HepG2 (cell line): ENCODE results near the gene B3GNT8. TPM values are rescaled to one million over a fixed set of nuclear protein-coding genes. Genes with fewer than 3 reads are reported as not detected.

ENCODE experiments used
- AKAP8 ChIP-seq: sonication (generic); formaldehyde crosslinking; IDR thresholded peaks from 2 replicates; pipeline ENCODE4 v1.5.1; 2020; ENCODE audit warnings: mild to moderate bottlenecking, missing genetic modification reagents
- HMGA1 ChIP-seq: sonication (generic); formaldehyde crosslinking; conservative IDR thresholded peaks from 2 replicates; pipeline ENCODE4 v1.4.0; 2020; ENCODE audit warnings: missing genetic modification reagents
- HNRNPK ChIP-seq: fragments of 200-400 bp; formaldehyde crosslinking; IDR thresholded peaks from 2 replicates; pipeline ENCODE4 v1.6.1; 2018; ENCODE audit warnings: low read length, low read depth, moderate library complexity, mild to moderate bottlenecking; ENCODE audit not compliant: poor library complexity, severe bottlenecking
- IKZF5 ChIP-seq: IDR thresholded peaks from 2 replicates; pipeline ENCODE4 v1.6.1; 2018; ENCODE audit warnings: missing genetic modification reagents, mild to moderate bottlenecking, missing compliant biosample characterization
- MEF2D ChIP-seq: sonication (generic); formaldehyde crosslinking; IDR thresholded peaks from 2 replicates; pipeline ENCODE4 v1.5.1; 2020; ENCODE audit warnings: mild to moderate bottlenecking, missing genetic modification reagents
- MTA3 ChIP-seq: sonication (generic); formaldehyde crosslinking; IDR thresholded peaks from 2 replicates; pipeline ENCODE4 v1.4.0; 2020; ENCODE audit warnings: missing genetic modification reagents
- NFKB2 ChIP-seq: sonication (generic); formaldehyde crosslinking; IDR thresholded peaks from 2 replicates; pipeline ENCODE4 v1.4.0; 2020; ENCODE audit warnings: missing genetic modification reagents, borderline replicate concordance
- SAP130 ChIP-seq: IDR thresholded peaks from 2 replicates; pipeline ENCODE4 v1.6.1; 2016; ENCODE audit warnings: low read depth
- SIX1 ChIP-seq: sonication (generic); formaldehyde crosslinking; IDR thresholded peaks from 2 replicates; pipeline ENCODE4 v1.4.0; 2020; ENCODE audit warnings: missing genetic modification reagents, borderline replicate concordance
- SNAI1 ChIP-seq: sonication (generic); formaldehyde crosslinking; IDR thresholded peaks from 2 replicates; pipeline ENCODE4 v1.5.0; 2020; ENCODE audit warnings: mild to moderate bottlenecking, missing genetic modification reagents, borderline replicate concordance
- STAG1 ChIP-seq: sonication (generic); formaldehyde crosslinking; IDR thresholded peaks from 2 replicates; pipeline ENCODE4 v1.4.0; 2020; ENCODE audit warnings: missing genetic modification reagents
- TMF1 ChIP-seq: sonication (generic); formaldehyde crosslinking; IDR thresholded peaks from 2 replicates; pipeline ENCODE4 v1.8.1; 2022; ENCODE audit warnings: low read depth, missing genetic modification reagents
- ZBTB37 ChIP-seq: sonication (generic); formaldehyde crosslinking; IDR thresholded peaks from 2 replicates; pipeline ENCODE4 v1.4.0; 2020; ENCODE audit warnings: mild to moderate bottlenecking, missing genetic modification reagents
- ZNF256 ChIP-seq: sonication (generic); formaldehyde crosslinking; conservative IDR thresholded peaks from 2 replicates; pipeline ENCODE4 v1.4.0; 2020; ENCODE audit warnings: missing genetic modification reagents
- ZNF280D ChIP-seq: sonication (generic); formaldehyde crosslinking; IDR thresholded peaks from 2 replicates; pipeline ENCODE4 v1.5.1; 2020; ENCODE audit warnings: mild to moderate bottlenecking, missing genetic modification reagents
- ZNF343 ChIP-seq: sonication (generic); formaldehyde crosslinking; IDR thresholded peaks from 2 replicates; pipeline ENCODE4 v1.4.0; 2020; ENCODE audit warnings: mild to moderate bottlenecking, missing genetic modification reagents
- ZNF431 ChIP-seq: sonication (generic); formaldehyde crosslinking; IDR thresholded peaks from 2 replicates; pipeline ENCODE4 v1.9.0; 2022; ENCODE audit warnings: missing genetic modification reagents, low read depth, mild to moderate bottlenecking, borderline replicate concordance
- ZNF543 ChIP-seq: sonication (generic); formaldehyde crosslinking; IDR thresholded peaks from 2 replicates; pipeline ENCODE4 v1.4.0; 2020; ENCODE audit warnings: mild to moderate bottlenecking, missing genetic modification reagents
- ZNF652 ChIP-seq: IDR thresholded peaks from 2 replicates; pipeline ENCODE4 v1.6.1; 2016; ENCODE audit warnings: low read depth, borderline replicate concordance
- ZNF83 ChIP-seq: sonication (generic); formaldehyde crosslinking; IDR thresholded peaks from 2 replicates; pipeline ENCODE4 v1.4.0; 2020; ENCODE audit warnings: missing genetic modification reagents, mild to moderate bottlenecking, borderline replicate concordance
- ZNF878 ChIP-seq: sonication (generic); formaldehyde crosslinking; IDR thresholded peaks from 2 replicates; pipeline ENCODE4 v1.8.1; 2023; ENCODE audit warnings: mild to moderate bottlenecking, missing genetic modification reagents, moderate library complexity
- polyA plus RNA-seq, 8 experiments: library from polyadenylated mRNA; depleted of rRNA in 3 of 8; stranded (reverse) in 7 of 8; unstranded in 1 of 8; fragments of >200 nt; fragmentation: Illumina TruSeq in 4 of 8; extraction: Trizol in 4 of 8; gene quantifications; 2 replicates each; pipeline versions ENCODE4 v1.2.1 to v1.2.3, GENCODE V29; 2011 to 2016; ENCODE audit warnings: low read depth in 4 of 8, missing spikeins in 1 of 8, mixed read lengths in 1 of 8; ENCODE audit not compliant: insufficient read depth in 1 of 8
- total RNA-seq, 5 experiments: library from RNA; depleted of rRNA; stranded (reverse); fragments of >200 nt; fragmentation: Illumina TruSeq; extraction: Trizol; gene quantifications; 2 replicates each; pipeline ENCODE4 v1.2.3, GENCODE V29; 2016; ENCODE audit warnings: low read depth in 1 of 5

The B3GNT8 gene
- total and polyA plus RNA-seq, 2 of the 13 experiments (the other 11 are each of a cell fraction or from before 2014, with no cell fraction given): 0.26 to 1.9 TPM

GRCh38 chr19:41426952-41427646 is at the start of gene B3GNT8 (continued):
- no peak for TF ChIP-seq ZBTB37 (CRISPR knock-in tag)
- TF ChIP-seq MTA3 (CRISPR knock-in tag): no peak
- no peak for TF ChIP-seq ZNF543
- no peak for TF ChIP-seq AKAP8 (CRISPR knock-in tag)
- no peak for TF ChIP-seq HMGA1
- TF ChIP-seq SIX1 (CRISPR knock-in tag): no peak
- TF ChIP-seq MEF2D (CRISPR knock-in tag): no peak; the same call in 1 of the 2 replicates
- TF ChIP-seq ZNF652: no peak
- no peak for TF ChIP-seq IKZF5 (CRISPR knock-in tag)
- TF ChIP-seq ZNF343: no peak
- no peak for TF ChIP-seq HNRNPK
- TF ChIP-seq ZNF280D (CRISPR knock-in tag): no peak
- TF ChIP-seq ZNF256 (CRISPR knock-in tag): no peak
- TF ChIP-seq TMF1 (CRISPR knock-in tag): no peak
- TF ChIP-seq SNAI1 (CRISPR knock-in tag): no peak
- TF ChIP-seq STAG1 (CRISPR knock-in tag): no peak
- TF ChIP-seq SAP130 (CRISPR knock-in tag): peak; percentile 76
- TF ChIP-seq ZNF83 (CRISPR knock-in tag): no peak
- TF ChIP-seq ZNF431 (CRISPR knock-in tag): no peak
- TF ChIP-seq NFKB2: no peak
- TF ChIP-seq ZNF878 (CRISPR knock-in tag): no peak
